HG03025 (cell line): ENCODE data around the gene ADAMTS1.
"Not testable (repeated sequence)": the region's sequence is repeated elsewhere in the genome, so short reads cannot be mapped to it uniquely, and the experiment has no call there.

Experiments
- ATAC-seq: cut with Tn5 transposase; IDR thresholded peaks from one replicate; pipeline ENCODE4 v1.9.1; 2021; ENCODE audit warnings: mild to moderate bottlenecking, moderate library complexity; ENCODE audit not compliant: unreplicated experiment, low FRiP score

The ADAMTS1 gene

DNA sequence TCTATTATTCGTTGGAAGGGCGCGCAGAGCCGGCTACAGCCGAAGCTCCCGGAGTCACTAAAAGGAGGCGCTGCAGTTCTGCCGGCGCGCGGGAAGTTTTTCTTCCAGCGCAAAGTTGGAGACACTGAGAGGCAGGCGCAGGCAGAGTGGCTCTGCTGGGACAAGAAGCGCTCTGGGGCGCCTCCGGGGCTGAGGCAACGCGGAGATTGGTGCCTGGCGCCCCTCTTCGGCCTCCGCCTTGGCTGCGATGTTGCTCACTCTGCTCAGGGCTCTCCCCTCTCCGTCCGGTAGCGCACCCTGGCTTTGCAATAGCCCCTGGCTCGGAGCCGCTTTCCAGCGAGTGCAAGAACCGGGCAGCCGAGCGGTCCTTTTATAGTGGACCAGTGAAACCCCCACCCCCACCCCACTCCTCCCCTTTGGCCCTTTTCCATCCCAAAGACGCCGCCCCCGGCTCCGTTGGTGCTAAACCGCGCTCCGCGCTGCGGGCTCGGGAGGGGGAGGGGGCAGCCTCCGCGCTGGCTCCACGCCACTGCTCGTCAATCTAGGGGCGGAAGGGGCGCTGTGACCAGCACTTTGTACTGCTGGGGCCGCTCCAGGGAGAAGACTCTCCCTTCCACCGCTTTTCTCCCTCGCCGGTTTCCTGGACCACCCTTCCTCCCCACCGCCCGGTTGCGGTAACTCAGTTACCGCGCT, at the start of gene ADAMTS1:
Gene ADAMTS1 (minus strand): TSS at position 344 of the 693 bp plus-strand sequence. CDS start 455 bp downstream, outside the sequence.
- no peak for ATAC-seq

- ATAC-seq = no peak
Measured at GRCh38 chr21:26892151-26892550, 46.9 kb upstream of the ADAMTS1 start.

DNA sequence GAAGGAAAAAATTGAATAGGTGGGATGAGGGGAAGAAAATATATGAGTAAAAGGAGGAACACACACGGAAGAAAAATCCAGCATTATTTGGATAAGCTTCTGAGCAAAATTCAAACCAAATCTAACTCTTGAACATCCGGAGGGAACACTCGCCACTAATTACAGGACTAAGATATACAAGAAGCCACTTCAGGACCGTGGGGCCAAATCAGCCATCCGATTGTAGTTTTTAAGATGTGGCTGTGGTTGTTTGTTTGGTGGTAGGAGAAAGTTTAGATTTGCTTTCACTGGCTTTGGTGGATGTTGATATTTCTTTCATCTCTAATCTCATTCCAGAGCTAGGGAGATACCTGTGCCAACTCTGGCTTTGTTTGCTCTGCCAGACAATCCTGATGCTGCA, 43.7 kb upstream of the ADAMTS1 start:
- ATAC-seq = no peak

DNA sequence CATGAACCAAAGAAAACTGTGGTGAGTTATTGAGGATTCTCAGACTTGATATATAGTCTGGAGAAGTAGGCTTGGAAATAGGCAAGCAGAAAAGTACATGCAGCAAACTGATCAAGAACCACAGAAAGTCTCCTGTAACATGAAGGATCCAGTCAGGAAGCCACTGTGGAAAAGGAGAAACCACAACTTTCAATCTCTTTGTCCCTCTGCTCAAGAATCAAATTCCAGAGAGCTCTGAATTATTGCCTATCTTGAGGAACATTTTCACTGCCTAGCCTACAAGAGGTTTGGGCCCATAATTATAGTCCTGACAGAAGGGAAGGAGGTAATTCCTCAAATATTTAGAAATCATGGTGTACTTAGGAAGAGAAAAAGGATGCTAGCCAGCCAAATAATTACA, 43.0 kb upstream of the ADAMTS1 start:
- ATAC-seq = no peak

- ATAC-seq = no peak
Measured at GRCh38 chr21:26887251-26887650, 42.0 kb upstream of the ADAMTS1 start.

DNA sequence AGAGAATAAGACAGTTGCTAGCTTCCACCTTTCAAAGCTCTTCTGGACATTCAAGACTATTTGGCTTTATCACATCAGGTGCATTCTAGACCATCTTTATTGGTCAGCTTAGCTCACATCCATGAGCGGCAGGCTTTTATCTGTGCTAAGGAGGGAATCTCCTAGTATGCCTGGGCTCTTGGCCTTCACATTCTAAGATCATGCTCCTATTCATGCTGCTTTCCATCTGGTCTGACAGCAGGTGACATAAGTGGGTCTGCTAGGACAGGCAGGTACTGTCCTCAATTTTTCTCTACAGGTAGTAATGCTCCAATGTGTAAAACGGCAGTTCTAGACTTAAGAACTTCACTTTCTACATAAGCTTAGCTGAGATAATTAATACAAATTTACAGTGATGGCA, 39.2 kb upstream of the ADAMTS1 start:
- no peak for ATAC-seq

- ATAC-seq = no peak
Measured at GRCh38 chr21:26883768-26884167, 38.6 kb upstream of the ADAMTS1 start.

GRCh38 chr21:26881504-26882228, 36.5 kb upstream of the ADAMTS1 start:
- ATAC-seq = no peak

DNA sequence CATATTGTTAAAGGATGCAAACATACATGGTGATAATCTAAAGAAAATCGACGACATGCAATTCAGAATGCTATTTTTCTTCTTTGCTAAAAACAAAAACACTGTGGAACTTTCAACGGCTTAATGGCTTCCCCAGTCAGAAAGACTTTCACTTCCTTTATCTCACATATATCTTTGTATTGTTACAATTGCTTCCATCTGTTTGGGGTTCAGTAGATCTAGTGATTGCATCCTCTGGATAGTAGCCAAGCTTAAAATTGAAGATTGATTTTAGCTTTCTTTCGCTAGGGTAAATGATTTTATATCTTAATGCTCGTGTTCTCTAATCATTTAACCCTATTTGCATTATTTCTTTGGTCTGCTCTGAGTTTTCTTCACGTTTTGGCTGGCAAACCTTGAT, 31.8 kb upstream of the ADAMTS1 start:
- no peak for ATAC-seq

DNA sequence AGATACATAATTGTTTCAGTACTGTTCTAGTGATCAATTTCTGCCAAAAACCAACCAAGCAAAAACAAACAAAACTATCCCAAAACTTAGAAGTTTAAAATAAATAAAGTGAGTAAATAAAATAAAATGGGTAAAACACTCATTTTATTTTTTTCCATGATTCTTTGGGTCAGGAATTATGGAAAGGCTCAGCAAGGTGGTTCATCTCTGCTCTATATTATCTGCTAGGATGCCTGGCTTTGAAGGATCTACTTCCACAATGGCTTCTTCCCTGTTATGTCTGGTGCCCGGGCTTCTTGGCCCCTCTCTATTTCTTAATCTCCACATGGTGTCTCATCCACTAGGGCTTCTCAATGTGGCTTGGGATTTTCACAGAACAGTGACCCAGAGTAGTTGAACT, 29.1 kb upstream of the ADAMTS1 start:
- no peak for ATAC-seq

GRCh38 chr21:26865857-26866256, 20.6 kb upstream of the ADAMTS1 start:
- no peak for ATAC-seq

- not testable (repeated sequence) for ATAC-seq
Measured at GRCh38 chr21:26856871-26857350, 11.7 kb upstream of the ADAMTS1 start.

DNA sequence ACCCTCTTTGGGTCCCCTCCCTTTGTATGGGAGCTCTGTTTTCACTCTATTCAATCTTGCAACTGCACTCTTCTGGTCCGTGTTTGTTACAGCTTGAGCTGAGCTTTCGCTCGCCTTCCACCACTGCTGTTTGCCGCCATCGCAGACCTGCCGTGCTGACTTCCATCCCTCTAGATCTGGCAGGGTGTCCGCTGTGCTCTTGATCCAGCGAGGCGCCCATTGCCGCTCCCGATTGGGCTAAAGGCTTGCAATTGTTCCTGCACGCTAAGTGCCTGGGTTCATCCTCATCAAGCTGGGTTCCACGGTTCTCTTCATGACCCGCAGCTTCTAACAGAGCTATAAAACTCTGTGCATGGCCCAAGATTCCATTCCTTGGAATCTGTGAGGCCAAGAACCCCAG, 9.5 kb upstream of the ADAMTS1 start:
- not testable (repeated sequence) for ATAC-seq

DNA sequence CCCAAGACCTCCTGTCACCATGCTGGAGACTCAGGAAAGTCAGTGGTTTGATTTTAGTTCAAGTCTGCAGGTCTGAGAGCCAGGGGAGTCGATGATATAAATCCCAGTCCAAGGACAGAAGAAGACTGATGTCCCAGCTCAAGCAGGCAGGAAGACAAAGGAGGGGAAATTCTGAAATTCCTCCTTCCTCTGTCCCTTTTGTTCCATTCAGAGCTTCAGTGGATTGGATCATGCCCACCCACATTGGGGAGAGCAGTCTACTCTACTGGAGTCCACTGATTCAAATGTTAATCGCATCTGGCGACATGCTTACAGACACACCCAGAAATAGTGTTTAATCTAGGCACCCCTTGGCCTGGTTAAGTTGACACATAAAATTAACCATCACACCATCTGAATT, 7.2 kb upstream of the ADAMTS1 start:
- ATAC-seq = no peak

- ATAC-seq = no peak
Measured at GRCh38 chr21:26851109-26851944, 6.1 kb upstream of the ADAMTS1 start.

DNA sequence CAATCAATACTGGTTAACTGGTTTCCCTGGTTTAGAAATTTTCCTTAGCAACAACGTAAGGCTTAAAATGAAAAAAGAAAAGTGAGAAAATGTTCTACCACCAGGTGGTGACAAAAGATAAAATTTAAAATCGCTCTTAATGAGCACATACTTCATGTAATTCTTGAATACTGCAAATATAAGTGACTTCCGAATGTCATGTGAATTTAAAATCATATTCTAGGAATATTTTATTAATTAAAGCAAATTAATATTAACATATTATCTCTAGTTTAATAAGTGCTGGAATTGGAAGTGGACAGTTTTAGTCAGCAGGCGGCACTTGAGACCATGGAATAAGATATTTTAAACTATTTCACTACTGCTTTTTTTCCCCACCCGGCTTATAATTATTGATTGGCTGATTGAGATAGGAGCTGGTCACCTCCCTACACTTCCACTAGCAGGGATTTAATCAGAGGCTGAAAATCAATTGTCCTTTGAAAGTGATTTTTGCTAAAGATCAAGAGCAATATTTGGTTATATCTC, 5.0 kb upstream of the ADAMTS1 start:
- no peak for ATAC-seq

DNA sequence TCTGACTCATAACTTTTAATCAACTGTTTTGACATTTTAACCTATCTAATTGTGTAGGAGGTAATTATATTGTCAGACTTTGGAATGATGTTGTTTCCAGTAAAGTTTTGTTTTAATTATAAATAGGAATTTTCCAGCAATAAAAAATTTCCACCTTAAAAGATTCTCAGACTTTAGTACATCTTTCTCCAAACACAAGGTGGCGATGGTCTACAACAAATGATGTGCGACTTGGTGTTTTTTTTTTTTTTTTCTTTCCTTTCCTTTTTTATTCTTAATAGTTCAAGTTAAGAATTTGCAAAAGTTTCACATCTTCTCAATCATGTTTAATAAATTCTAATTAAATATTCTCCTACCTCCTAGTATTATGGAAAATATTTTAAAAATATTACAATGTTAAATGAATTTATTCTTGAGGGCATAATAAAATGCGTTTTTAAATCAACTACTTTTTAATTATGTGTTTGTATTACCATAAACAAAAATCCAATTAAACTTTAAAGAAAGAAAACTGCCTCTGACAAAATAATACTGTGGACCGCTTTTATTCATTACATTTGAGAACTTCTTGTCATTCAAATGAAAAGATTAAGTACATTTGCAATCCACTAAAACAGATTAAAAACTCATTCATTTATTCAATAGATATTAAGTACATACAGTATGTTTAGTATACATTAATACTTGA, 4.4 kb upstream of the ADAMTS1 start:
- ATAC-seq = no peak

GRCh38 chr21:26847921-26848320, 2.7 kb upstream of the ADAMTS1 start:
- no peak for ATAC-seq

GRCh38 chr21:26847002-26847401, 1.8 kb upstream of the ADAMTS1 start:
- ATAC-seq = no peak
